Fibroblast of skin of abdomen (primary cell): ENCODE results near the gene CADPS2. TPM values are rescaled to one million over a fixed set of nuclear protein-coding genes. Genes with fewer than 3 reads are reported as not detected.
A peak's percentile ranks its signal among the peaks of the same experiment; 100 is the strongest.

Experiments
- DNase-seq: peaks from one replicate; pipeline ENCODE4 v3.0.0-alpha.2; 2013
- polyA plus RNA-seq, 2 experiments: library from polyadenylated mRNA; unstranded; fragments of 120-200 nt; gene quantifications; one replicate each; pipeline ENCODE4 v1.2.1, GENCODE V29; 2013; ENCODE audit not compliant: insufficient read length in 2 of 2

The CADPS2 gene
- 2.5 TPM for polyA plus RNA-seq (2013, experiment 1 of 2; ENCODE audit: insufficient read length)
- polyA plus RNA-seq (2013, experiment 2 of 2; ENCODE audit: insufficient read length), result 2.2 TPM

- peak; percentile 76 for DNase-seq
These were observed at the start of gene CADPS2 for GRCh38 chr7:122886357-122887081. CADPS2 (minus strand) TSS chr7:122886460; CDS start chr7:122886337, 123 bp downstream.

DNA sequence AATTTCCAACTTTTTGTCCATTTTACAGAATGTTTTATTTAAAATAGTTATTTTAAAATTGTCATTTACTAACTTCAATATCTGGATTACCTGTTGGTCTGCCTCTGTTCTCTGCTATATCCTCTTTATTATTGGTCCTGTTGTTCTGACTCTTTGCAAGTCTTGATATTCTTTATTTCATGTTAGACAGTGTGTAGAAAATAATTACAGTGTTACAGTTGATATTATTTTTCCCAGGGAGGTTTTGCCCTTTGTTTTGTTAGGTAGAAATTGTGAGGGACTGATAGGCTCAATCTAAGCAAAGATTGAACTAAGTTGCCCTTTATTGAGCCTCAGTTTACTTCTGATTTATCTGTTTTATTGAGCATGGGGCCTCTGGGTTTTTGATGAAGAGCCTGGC is 49.4 kb upstream of the CADPS2 start:
- DNase-seq, result no peak

DNA sequence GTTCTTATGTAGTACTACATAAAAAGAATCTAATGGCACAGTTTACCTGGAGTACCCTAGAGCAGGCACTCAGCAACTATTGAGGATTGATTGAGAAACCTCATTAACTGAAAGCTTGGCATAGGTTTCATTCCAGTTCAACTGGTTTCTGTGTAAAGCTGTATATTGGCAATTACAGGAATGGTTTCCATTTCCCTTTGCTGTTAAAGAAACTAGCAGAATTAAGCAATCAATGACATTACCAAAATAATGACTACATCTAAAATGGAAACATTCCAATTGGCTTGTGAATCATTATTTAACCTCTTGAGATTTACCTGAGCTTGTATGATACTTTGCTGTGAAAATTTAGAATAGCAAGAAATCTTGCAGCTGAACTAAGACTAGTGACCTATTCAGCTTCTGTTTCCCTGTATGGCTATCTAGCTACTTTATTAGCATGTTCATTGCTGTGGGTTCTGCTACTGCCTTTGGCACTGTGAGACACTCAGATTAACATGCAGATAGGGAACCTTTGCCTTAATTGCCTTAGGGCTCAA is 33.5 kb upstream of the CADPS2 start:
- DNase-seq, result no peak

DNA sequence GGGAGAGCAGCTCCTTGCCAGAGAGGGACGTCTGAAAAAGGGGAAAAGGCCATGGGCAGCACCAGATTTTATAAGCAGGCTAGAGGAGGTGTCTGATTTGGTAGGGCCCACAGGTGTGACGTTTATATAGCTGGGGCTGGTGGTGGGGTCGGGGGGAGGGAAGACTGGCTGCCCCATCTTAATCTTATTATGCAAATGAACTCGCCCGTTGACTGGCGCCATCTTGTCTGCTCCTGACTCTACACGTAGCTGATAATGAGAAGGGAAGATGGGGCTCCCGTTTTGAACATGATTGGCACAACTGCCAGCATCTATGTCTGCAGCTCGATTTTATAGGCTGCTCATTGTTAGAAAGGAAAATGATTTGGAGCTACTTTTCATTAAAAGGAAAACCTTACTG is 28.6 kb upstream of the CADPS2 start:
- no peak for DNase-seq

DNA sequence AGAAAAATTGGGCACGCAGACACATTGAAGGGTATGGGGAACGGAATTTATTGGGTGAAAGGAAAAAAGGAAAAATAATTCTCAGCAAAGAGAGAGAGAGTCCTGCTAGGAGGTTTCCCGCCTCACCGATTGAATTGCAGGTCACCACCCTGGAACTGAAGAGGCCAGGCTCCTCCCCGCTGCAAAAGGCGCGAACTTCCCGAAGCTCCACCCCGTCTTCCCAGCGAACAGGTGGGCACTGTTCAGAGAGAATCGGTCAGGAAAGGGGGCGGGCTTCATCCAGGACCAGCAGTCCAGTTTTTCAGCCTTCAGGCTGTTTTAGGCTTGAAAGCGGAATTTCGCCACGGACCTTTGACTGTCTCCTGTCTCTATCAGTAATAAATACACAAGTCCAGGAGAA is 27.3 kb upstream of the CADPS2 start:
- DNase-seq, result no peak

GRCh38 chr7:122902751-122903495 is 16.7 kb upstream of the CADPS2 start:
- no peak for DNase-seq

- DNase-seq, result peak; percentile 2
These were observed 15.0 kb upstream of the CADPS2 start for GRCh38 chr7:122901250-122901649.

DNA sequence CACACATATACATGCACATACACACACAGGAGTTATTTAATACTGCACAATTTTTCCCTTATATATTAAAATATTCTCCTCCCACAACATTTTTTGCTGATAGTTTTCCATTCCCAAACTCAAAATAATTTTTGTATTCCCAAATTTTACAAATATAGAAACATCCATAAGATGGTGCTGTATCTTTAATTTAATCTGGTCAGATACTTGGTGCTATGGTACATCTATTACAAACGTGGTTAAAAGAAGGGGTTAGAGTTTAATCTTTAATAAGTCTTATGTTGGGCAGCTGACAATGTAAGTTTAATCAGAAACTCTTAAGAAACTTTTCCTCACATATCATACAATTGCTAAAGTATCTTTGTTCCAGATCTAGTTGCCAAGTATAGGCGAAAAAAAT is 10.2 kb upstream of the CADPS2 start:
- DNase-seq, result no peak

DNA sequence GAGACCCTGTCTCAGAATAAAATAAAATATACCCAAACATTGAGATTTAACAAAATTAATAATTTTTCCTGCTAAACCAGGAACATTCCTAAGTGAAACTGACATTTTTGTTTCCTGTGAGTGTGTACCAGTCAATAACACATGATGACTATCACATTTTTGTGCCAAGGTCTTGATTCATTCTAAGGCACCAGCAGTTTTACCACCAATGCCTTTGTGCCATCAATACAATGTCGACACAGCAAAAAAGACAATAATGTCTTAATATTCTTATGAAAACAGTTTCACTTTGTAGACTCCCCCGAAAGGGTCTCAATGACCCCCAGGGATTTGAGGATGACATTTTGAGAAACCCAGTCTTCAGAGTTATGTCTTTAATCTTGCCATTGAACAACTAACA is 7.2 kb upstream of the CADPS2 start:
- DNase-seq, result no peak

- DNase-seq, result no peak
These were observed 2.9 kb upstream of the CADPS2 start for GRCh38 chr7:122889116-122889515.

DNA sequence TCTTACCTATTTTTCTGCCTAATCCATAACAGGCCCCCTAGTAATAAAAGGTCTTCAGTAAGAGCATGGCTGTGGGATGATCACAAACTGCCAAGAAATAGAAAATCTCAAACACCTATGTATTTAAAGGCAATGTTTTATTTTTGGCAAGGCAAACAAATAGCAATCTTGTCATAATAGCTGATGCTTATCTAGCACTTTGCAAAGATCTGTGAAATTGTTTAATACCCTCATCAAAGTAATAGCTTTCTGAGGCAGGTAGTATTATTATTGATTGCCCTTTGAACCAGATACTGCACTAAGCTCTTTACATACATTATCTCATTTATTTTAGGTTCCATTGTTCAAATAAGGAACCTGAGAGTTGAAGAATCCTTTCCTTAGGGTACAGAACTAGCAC is 1.6 kb upstream of the CADPS2 start:
- no peak for DNase-seq

- peak; percentile 45 for DNase-seq
These were observed 938 bp upstream of the CADPS2 start for GRCh38 chr7:122887198-122887597.

- peak; percentile 16 for DNase-seq
These were observed 490 bp downstream of the CADPS2 start for GRCh38 chr7:122885583-122886356.

GRCh38 chr7:122884186-122884585 is 2.1 kb downstream of the CADPS2 start:
- DNase-seq, result no peak

DNA sequence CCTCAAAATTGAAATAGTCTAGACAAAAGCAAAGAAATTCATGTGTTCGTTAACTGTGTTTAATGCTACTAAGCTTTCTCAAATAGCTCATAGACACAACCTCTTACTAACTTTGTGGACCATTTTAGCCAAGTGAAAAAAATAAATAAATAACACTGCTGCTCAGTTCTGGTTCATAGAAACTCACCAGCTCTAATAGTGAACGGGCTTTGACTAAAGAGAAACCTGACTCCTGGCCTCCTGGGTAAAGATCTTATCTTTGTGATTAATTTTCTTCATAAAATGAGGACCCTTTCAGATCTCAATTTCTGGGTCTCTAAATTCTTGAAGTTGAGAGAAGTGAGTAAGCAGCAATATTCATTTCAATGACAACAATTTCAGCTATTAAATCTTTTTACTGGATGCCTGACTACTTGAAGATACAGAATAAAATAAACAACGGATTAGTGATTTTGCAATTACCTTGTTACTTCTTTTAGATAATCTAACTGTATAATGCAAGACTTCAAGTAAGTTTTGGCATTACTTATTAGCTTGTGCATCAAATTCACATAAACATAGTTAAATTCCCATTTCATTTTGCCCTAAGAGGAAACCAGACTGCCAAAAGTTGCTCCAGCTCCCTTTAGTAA is 3.1 kb downstream of the CADPS2 start:
- no peak for DNase-seq

DNA sequence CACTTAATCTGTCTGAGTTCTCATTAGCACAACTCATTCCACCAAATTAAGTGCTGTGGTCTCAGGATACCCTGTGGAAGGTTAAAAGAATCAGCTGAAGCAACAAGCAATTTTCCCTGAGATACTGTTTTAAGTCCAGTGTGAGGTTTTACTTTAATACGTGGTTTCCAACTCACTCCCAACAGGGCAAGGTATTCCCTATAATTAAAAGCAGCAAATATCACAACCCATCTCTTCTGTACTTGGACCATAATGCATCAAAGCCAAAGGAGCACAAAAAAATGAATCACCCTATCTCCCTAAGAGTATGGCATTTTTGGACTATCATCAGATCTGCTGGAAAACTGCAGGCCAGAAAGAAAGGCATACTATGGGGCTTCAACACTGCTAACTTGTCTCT is 4.9 kb downstream of the CADPS2 start:
- no peak for DNase-seq

DNA sequence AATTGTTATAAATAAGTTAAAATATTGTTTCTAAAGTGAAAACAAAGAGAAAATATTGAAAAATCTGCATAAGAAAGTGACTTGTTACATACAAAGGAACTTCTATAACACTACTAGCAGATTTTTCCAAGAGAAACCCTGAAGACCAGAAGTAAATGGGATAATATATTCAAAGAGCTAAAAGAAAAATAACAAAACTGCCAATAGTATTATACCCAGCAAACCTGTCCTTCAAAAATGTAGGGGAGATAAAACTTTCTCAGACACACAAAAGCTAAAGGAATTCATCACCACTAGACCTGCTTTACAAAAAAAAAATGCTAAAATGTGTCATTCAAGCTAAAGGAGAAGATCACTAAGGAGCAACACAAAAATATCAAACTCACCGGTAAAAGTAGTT is 17.0 kb downstream of the CADPS2 start:
- DNase-seq, result no peak

GRCh38 chr7:122867471-122867980 is 18.7 kb downstream of the CADPS2 start:
- no peak for DNase-seq

GRCh38 chr7:122864838-122865237 is 21.4 kb downstream of the CADPS2 start:
- DNase-seq, result no peak

GRCh38 chr7:122864016-122864415 is 22.2 kb downstream of the CADPS2 start:
- no peak for DNase-seq

DNA sequence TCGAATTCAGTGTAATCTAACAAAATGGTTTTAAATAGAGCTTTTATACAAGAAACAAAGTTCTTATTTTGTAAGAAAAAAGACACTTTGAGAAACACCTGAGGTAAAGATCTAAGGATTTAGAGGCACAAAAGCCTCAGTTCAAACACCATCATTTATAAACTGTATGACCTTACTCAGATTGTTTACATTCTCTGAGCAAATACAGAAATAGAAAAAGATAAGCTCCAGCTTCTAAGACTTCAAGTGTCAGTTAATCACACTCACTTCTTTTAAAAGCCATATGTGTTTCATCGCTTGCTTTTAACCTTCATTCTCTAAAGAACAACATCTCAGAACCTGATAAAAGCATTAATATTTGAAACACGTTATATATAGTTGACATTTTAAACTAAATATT is 27.9 kb downstream of the CADPS2 start:
- no peak for DNase-seq

DNA sequence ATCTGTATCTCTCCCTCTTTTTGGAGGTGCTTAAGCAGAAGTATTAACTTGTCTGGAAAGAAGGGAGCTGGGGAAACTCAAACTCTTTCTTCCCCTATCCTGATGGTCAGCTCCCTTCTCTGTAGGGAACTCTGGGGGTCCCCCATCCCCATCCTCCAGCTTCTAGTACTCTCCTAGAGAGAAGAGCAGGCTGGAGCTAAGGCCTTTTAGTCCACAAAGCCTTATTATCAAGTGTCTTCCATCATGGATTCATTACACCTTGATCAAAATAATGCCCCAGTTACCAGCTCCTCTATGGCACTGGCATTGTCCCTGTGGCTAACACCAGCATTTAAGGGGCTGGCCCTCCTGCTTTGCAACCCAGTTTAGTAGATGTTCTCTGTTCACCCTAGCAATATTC is 35.7 kb downstream of the CADPS2 start:
- no peak for DNase-seq
